HG02623 (cell line): ENCODE measurements around the gene DCC.
"Not testable (repeated sequence)": the region's sequence is repeated elsewhere in the genome, so short reads cannot be mapped to it uniquely, and the experiment has no call there.

Experiments used
- ATAC-seq: cut with Tn5 transposase; IDR thresholded peaks from one replicate; pipeline ENCODE4 v1.9.1; 2021; ENCODE audit warnings: moderate library complexity; ENCODE audit not compliant: unreplicated experiment

The DCC gene

DNA sequence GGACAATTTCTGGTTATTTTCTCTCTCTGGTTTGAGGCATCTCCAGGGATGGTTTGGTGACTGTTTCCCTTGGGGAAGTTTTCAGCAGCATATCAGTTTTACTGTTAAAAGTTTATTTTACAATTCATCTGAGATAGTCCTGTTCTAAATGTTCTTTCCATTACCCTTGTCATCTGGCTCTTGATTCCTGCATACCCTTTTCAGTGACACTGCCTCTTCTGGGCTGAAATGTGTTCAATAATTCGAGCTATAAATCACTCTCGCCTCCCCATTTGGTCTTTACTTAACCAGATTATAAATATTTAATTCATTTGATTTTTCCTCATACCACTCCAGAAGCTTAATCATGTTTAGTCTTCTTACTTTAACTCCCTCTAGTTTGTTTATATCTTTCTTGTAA, 9.5 kb downstream of the DCC start:
- ATAC-seq, result no peak

DNA sequence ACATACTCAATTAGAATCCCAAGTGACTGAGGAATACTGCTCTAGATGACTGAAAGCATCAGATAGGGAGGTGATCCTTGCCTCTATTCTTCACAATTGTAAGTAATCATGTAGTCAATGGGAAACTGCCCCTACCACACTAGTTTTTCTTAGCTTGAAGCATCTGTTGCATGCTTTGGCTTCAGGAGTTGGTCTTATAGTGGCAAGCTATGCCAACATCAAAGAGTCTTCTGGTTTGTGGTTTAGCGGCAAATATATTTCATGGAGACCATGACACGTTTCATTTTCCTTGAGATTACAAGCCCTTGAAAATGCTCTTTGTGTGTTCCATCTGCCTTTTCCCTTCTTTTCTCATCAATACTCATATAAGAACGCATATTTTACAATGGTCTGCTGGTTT, 12.9 kb downstream of the DCC start:
- ATAC-seq, result no peak

- ATAC-seq, result no peak
These were observed 13.6 kb downstream of the DCC start for GRCh38 chr18:52353589-52353988.

DNA sequence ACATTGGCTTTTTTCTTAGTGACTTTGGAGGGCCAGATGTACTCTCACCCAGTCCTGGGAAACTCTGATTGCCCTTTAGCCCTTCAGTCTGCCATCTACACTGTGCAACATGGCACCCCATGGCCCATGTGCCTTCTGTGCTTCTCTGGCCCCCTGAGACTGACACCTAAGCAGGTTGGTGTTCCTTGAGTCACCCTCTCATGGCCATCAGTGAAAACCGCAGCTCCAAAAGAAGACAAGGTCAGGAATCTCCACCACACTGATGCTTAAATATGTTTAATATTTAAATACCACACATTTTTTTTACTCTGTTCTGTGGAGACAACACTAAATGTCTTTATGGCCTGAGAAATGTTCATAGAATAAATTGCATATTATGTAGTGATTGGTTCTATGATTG, 23.9 kb downstream of the DCC start:
- no peak for ATAC-seq

DNA sequence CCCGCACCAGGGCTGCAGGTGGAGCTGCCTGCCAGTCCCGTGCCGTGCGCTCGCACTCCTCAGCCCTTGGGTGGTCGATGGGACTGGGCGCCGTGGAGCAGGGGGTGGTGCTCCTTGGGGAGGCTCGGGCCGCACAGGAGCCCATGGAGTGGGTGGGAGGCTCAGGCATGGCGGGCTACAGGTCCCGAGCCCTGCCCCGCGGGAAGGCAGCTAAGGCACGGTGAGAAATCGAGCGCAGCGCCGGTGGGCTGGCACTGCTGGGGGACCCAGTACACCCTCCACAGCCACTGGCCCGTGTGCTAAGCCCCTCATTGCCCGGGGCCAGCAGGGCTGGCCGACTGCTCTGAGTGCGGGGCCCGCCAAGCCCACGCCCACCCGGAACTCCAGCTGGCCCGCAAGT, 26.9 kb downstream of the DCC start:
- not testable (repeated sequence) for ATAC-seq

DNA sequence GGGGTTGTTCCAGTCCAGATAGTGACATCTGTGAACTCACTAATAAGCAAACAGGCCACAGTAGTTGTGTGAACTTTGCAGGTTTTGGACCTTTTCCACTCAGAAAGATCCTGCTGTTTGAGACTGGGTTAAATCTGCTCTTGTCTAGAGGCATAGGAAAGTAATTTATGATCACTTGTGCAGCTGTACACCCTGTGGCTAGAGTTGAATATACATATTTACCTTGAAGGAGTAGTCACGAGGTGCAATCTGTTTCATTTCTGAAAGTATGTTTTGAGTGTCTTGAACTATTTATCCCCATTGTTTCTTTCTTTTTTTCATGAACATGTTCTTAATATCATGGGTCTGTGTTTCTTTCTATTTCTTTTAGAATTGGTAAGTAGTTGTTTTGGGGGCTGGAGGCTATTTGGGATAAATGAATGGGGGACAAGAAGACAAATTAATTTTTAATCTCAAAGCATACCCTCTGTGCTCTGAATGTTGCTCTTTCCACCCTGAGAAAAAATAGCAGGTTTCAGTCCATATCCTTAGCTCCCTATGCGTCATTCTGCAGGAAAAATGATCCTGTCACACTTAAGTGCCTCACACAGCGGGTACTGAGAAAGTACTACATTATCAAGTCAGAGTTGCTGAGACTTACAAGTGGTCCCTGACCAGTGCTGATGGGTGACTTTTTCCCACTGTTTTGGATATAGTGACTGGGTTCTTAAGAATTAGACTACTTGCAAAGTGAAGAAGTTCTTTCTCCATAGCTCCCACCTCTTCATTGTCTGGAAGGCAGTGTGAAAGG, 28.2 kb downstream of the DCC start:
- no peak for ATAC-seq

DNA sequence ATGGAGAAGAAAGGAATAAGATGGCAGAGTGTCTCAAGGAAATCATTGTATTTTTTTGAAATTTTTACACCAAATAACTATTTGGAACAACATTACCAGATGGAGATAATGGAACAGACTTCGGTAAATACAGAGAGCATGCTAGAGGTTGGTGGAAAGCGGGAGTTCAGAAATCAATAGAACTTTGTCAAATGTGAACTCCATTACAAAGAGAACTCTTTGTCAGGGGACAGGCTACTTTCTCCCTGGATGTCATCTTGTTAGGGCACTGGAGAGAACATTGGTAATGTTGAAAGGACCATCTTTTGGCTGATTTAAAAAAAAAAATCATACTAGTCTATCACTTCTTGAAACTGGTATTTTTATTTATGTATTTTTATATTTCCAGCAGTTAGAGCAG, 30.8 kb downstream of the DCC start:
- ATAC-seq, result no peak

GRCh38 chr18:52376104-52376503, 36.1 kb downstream of the DCC start:
- no peak for ATAC-seq

- ATAC-seq, result no peak
These were observed 37.1 kb downstream of the DCC start for GRCh38 chr18:52377094-52377493.

DNA sequence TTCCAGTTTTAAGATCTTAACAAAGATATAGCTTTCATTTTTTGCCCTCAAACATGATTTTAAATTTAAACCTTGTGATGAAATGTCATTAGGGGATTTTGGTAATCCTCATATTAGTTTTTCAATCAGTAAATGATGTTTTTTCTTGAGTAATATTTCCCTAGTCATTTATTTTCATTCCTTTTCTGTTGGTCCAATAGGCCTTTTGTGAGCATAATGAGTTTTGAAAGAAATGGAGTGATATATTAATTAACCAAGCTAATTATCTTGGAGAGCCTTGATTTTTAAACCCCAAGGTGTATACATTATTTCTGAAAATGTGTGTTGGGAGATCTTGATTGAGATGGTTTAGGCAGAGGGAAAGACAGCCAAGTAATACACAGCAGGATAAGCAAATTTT, 46.3 kb downstream of the DCC start:
- no peak for ATAC-seq

DNA sequence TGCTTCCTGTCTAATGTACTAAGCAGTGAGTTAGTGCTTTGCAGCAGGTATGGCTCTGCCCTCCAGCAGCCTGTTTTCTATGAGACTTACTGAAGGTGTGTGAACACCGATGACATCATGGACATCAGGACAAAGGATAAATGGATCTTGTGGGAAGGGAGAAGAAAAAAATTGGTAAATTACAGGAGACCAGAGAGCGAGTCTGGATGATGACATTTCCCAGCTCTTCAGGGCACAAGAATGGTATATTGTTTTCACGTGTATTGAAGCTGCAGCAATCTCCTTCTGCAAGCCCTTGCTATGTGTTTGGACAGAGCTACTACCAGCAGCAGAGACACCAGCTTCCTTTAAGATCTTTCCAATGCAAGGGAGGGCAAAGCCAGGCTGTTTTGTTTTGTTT, 47.2 kb downstream of the DCC start:
- ATAC-seq, result no peak

DNA sequence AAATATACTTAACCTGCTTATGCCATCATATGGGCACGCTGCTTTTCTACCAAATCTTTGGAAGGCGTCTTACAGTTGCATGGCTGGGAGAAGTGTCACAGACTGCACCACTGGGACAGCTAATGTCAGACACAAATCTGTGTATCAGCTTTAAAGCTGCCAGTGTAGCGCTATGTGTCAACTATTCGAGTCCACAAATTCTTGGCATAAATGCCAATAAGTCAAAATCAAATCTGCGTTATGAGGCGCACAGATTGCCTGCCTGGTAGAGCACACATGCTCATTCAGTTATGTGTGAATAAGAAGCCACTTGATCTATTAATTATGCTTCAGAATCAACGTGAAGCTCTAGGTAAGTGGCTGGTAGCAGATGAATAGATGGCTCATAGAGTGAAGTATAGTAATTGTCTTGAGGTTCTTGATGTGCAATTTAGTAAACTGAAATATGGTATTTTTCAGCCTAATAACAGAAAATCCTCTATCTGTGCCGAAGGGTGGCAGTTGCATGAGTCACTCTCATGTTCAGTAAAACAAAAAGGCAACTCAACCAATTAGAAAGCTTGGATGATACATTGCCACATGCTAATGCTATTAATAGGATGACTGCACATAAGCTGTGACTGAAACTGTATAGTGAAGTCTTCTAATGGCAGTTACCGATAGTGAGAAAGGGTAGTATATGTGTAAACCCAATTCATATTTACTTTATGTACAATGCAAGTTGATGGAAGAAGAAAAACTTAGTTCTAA, 52.0 kb downstream of the DCC start:
- peak; percentile 43 for ATAC-seq

DNA sequence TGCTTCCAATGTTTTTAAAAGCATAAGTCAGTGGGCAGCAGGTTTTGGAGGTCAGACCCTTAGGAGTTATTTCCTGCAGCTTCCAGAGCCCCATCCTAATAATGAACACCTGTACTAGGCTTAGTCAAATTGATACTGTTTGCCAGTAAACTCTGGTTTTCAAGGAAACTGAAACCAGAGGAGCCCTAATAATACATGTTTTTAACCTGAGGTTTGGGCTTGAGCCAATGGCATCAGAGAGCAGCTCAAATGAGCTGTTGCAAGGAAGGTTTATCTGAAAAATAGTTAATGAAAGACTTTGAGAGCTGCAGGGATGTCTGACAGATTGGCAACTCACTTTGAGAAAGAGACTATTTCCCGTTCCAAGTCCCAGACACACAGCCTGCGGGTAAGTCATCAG, 54.6 kb downstream of the DCC start:
- ATAC-seq, result peak; percentile 39

GRCh38 chr18:52395146-52395852, 55.3 kb downstream of the DCC start:
- peak; percentile 45 for ATAC-seq

GRCh38 chr18:52401236-52401635, 61.2 kb downstream of the DCC start:
- ATAC-seq, result no peak

- ATAC-seq, result no peak
These were observed 62.8 kb downstream of the DCC start for GRCh38 chr18:52402814-52403213.

- ATAC-seq, result no peak
These were observed 63.5 kb downstream of the DCC start for GRCh38 chr18:52403291-52404021.

DNA sequence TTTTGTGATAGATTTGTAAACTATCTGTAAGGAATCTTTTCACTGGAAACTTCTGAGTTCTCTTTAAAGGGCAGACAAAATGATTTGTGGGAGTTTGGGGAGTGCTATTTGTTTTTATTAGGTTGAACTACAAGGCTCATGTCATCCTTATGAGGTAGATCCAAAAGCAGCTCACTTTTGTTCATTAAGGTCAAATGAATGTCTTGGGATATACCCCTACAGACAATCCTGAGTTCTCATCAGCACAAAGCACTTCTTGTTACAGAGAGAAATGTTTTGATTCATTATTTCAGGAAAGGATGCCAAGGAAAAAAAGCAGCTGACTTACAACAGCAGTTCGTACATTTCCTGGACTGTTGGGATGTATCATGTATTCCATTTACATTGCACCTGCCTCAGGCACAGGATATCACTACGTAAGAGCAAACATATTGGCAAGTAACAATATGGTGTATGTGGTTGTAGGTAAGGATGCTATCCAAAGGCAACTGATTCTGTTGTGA, 68.9 kb downstream of the DCC start:
- no peak for ATAC-seq

DNA sequence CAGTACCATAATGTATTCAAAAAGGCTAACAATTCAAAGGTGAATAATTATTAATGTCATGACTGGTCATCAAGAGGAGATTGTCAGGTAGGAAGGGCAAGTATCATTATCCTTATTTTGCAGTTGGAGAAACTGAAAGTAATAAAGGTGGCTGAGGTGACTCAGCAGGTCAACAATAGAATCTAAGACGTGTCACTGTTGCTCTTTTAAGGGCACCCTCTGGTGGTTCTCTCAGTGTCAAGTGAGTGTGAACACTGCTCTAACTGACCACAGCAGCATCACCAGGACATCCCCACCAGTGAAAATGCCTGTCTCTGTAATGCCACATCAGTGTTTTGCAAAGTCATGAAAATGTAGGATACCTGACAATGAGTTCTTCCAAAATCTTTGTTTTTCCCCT, 69.7 kb downstream of the DCC start:
- ATAC-seq, result peak; percentile 98

- no peak for ATAC-seq
These were observed 75.1 kb downstream of the DCC start for GRCh38 chr18:52415131-52415530.

DNA sequence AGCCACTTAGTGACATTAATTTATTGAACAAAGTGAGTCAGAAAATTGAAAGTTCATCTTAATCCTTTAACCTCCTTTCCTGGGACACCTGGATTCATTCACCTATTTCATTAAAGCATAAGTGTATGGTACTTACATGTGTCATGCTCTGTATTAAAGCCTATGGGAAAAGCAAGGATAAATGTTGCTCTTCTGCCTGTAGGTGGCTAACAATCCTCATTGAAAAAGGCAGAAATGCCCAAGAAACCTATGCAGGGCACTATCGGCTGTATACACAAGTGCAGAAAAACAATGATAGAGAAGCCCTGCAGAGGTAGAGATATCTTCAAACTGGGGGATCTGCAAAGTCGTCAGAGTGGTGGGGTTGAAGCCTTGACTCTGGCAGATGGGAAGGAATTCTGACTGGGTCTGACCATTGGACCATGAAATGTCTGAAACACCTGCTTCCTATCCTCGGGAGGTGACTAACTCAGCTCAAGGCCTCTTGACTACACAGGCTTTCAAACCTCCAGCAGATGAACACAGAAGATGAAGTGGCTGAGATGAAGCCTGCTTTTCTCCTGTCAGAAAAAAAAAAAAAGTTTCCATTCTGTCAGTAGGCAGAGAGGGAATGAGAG, 83.1 kb downstream of the DCC start:
- ATAC-seq, result no peak
